SKM-1 (cell line): ENCODE results near the gene LAIR2.

Experiments used
- DNase-seq: peaks from one replicate; lab custom pipeline; 2025; ENCODE audit not compliant: unreplicated experiment; lab: John Stamatoyannopoulos, UW

The LAIR2 gene

GRCh38 chr19:54532528-54532927 is 29.9 kb downstream of the LAIR2 start:
- DNase-seq, result no peak

- no peak for DNase-seq
Measured at GRCh38 chr19:54533476-54533875, 30.8 kb downstream of the LAIR2 start.

GRCh38 chr19:54534156-54534555 is 31.5 kb downstream of the LAIR2 start:
- DNase-seq, result no peak

- no peak for DNase-seq
Measured at GRCh38 chr19:54535601-54536000, 33.0 kb downstream of the LAIR2 start.

GRCh38 chr19:54536956-54537355 is 34.3 kb downstream of the LAIR2 start:
- no peak for DNase-seq

- DNase-seq, result no peak
Measured at GRCh38 chr19:54541712-54542111, 39.1 kb downstream of the LAIR2 start.

GRCh38 chr19:54548806-54549205 is 46.2 kb downstream of the LAIR2 start:
- DNase-seq, result no peak

GRCh38 chr19:54549224-54549623 is 46.6 kb downstream of the LAIR2 start:
- DNase-seq, result no peak

- no peak for DNase-seq
Measured at GRCh38 chr19:54551293-54551692, 48.7 kb downstream of the LAIR2 start.

GRCh38 chr19:54551950-54552912 is 49.6 kb downstream of the LAIR2 start:
- no peak for DNase-seq

GRCh38 chr19:54552913-54553310 is 50.3 kb downstream of the LAIR2 start:
- no peak for DNase-seq

- DNase-seq, result no peak
Measured at GRCh38 chr19:54554006-54554405, 51.4 kb downstream of the LAIR2 start.

GRCh38 chr19:54554896-54555295 is 52.3 kb downstream of the LAIR2 start:
- no peak for DNase-seq

- no peak for DNase-seq
Measured at GRCh38 chr19:54556194-54556593, 53.6 kb downstream of the LAIR2 start.

GRCh38 chr19:54558339-54558738 is 55.7 kb downstream of the LAIR2 start:
- DNase-seq, result no peak
